IMR-90 (cell line): Measurements from ENCODE around the gene ARL4C. TPM values are rescaled to one million over a fixed set of nuclear protein-coding genes. Genes with fewer than 3 reads are reported as not detected.
A peak's percentile ranks its signal among the peaks of the same experiment; 100 is the strongest.

Source experiments
- ATAC-seq: fragments of 200-7000 bp; cut with Tn5 transposase; 2 replicates; pipeline ENCODE4 v1.9.1; 2020; ENCODE audit warnings: low read depth, mild to moderate bottlenecking, moderate library complexity
- BruUV-seq: library from RNA; stranded (reverse); fragments of 400-500 nt; replicated peaks from 2 replicates; lab custom pipeline; 2021; lab: Mats Ljungman, UMichigan
- CTCF ChIA-PET: fragments of 300-600 bp; formaldehyde crosslinking; extraction: SDS; loops from one replicate; lab custom pipeline; 2021; ENCODE audit warnings: antibody characterized with exemption; lab: Yijun Ruan, JAX
- POLR2A ChIA-PET: fragments of 300-600 bp; sonication (Branson Sonifier 250); formaldehyde crosslinking; loops from one replicate; lab custom pipeline; 2022; ENCODE audit warnings: antibody characterized with exemption; ENCODE audit not compliant: unreplicated experiment; lab: Charles Lee
- DNase-seq: peaks from one replicate; pipeline ENCODE4 v3.0.0; 2013
- H2AFZ ChIP-seq: replicated peaks from 2 replicates; pipeline ENCODE3; 2013; ENCODE audit warnings: low read length, mild to moderate bottlenecking; ENCODE audit not compliant: poor library complexity
- H2AK5ac ChIP-seq: 2 replicates; pipeline ENCODE4 v1.6.1; 2013; ENCODE audit warnings: low read depth, low read length, inconsistent platforms
- H2AK9ac ChIP-seq: replicated peaks from 2 replicates; pipeline ENCODE3; 2013; ENCODE audit warnings: mild to moderate bottlenecking, low read depth, low read length, moderate library complexity; ENCODE audit not compliant: poor library complexity
- H2BK120ac ChIP-seq: 2 replicates; pipeline ENCODE4 v1.6.1; 2013; ENCODE audit warnings: low read depth, low read length, inconsistent platforms
- H2BK15ac ChIP-seq: 3 replicates; pipeline ENCODE4 v1.6.1; 2013; ENCODE audit warnings: low read depth, low read length, inconsistent platforms
- H2BK20ac ChIP-seq: 2 replicates; pipeline ENCODE4 v1.6.1; 2013; ENCODE audit warnings: low read depth, mild to moderate bottlenecking, inconsistent platforms, low read length, moderate library complexity
- H2BK5ac ChIP-seq: 2 replicates; pipeline ENCODE4 v1.6.1; 2013; ENCODE audit warnings: mild to moderate bottlenecking, low read depth, low read length, inconsistent platforms; ENCODE audit not compliant: poor library complexity, severe bottlenecking
- H3K14ac ChIP-seq: replicated peaks from 2 replicates; pipeline ENCODE4 v1.6.1; 2013; ENCODE audit warnings: low read depth, low read length, inconsistent platforms
- H3K18ac ChIP-seq: 2 replicates; pipeline ENCODE4 v1.6.1; 2013; ENCODE audit warnings: low read depth, low read length, control low read depth
- H3K23ac ChIP-seq: 2 replicates; pipeline ENCODE4 v1.6.1; 2013; ENCODE audit warnings: low read depth, low read length, inconsistent platforms
- H3K27ac ChIP-seq: 2 replicates; pipeline ENCODE4 v1.5.1; 2013; ENCODE audit warnings: mild to moderate bottlenecking, control low read depth, low read length; ENCODE audit not compliant: insufficient read depth
- H3K27me3 ChIP-seq: 2 replicates; pipeline ENCODE4 v1.6.1; 2013; ENCODE audit warnings: low read length; ENCODE audit not compliant: control insufficient read depth, insufficient read depth
- H3K36me3 ChIP-seq: 2 replicates; pipeline ENCODE4 v1.6.1; 2013; ENCODE audit warnings: low read length, mixed read lengths; ENCODE audit not compliant: control insufficient read depth, insufficient read depth
- H3K4ac ChIP-seq: 2 replicates; pipeline ENCODE4 v1.6.1; 2013; ENCODE audit warnings: low read depth, low read length, inconsistent platforms
- H3K4me1 ChIP-seq: 2 replicates; pipeline ENCODE4 v1.6.1; 2013; ENCODE audit warnings: low read length, mixed read lengths; ENCODE audit not compliant: control insufficient read depth, insufficient read depth
- H3K4me2 ChIP-seq: 2 replicates; pipeline ENCODE4 v1.6.1; 2013; ENCODE audit warnings: low read depth, mild to moderate bottlenecking, control low read depth, low read length, moderate library complexity
- H3K4me3 ChIP-seq: 2 replicates; pipeline ENCODE4 v1.5.1; 2013; ENCODE audit warnings: low read depth, mild to moderate bottlenecking, control low read depth, low read length, moderate library complexity; ENCODE audit not compliant: insufficient read depth
- H3K56ac ChIP-seq: 2 replicates; pipeline ENCODE4 v1.6.1; 2013; ENCODE audit warnings: low read length, inconsistent platforms; ENCODE audit not compliant: insufficient read depth; ENCODE audit errors: extremely low read depth
- H3K79me1 ChIP-seq, 2 experiments: 2 replicates each; pipeline ENCODE4 v1.6.1; 2013; ENCODE audit warnings: low read length in 2 of 2, inconsistent platforms in 1 of 2, low read depth in 1 of 2
- H3K9ac ChIP-seq: 2 replicates; pipeline ENCODE4 v1.6.1; 2013; ENCODE audit warnings: low read depth, low read length, control low read depth
- H3K9me1 ChIP-seq: 2 replicates; pipeline ENCODE4 v1.6.1; 2013; ENCODE audit warnings: low read length, inconsistent platforms; ENCODE audit not compliant: insufficient read depth
- H3K9me3 ChIP-seq: 2 replicates; pipeline ENCODE4 v1.6.1; 2013; ENCODE audit warnings: low read length; ENCODE audit not compliant: control insufficient read depth, insufficient read depth
- H4K20me1 ChIP-seq: 2 replicates; pipeline ENCODE4 v1.6.1; 2013; ENCODE audit warnings: low read length, inconsistent platforms; ENCODE audit not compliant: insufficient read depth
- H4K5ac ChIP-seq: 2 replicates; pipeline ENCODE4 v1.6.1; 2013; ENCODE audit warnings: mild to moderate bottlenecking, low read depth, low read length, control low read depth
- H4K8ac ChIP-seq, 2 experiments: 2 replicates each; pipeline ENCODE4 v1.6.1; 2013; ENCODE audit warnings: low read depth in 2 of 2, low read length in 2 of 2, control low read depth in 1 of 2, inconsistent platforms in 1 of 2
- H4K91ac ChIP-seq: 2 replicates; pipeline ENCODE4 v1.6.1; 2013; ENCODE audit warnings: low read depth, low read length, inconsistent platforms; ENCODE audit not compliant: insufficient read depth
- ELK1 ChIP-seq: fragments of 150-350 bp; IDR thresholded peaks from 2 replicates; pipeline ENCODE4 v1.6.1; 2016; ENCODE audit warnings: low read depth, mild to moderate bottlenecking, low read length, moderate library complexity, borderline replicate concordance
- RFX5 ChIP-seq: IDR thresholded peaks from 2 replicates; pipeline ENCODE4 v1.8.0; 2012; ENCODE audit warnings: low read depth, mild to moderate bottlenecking, low read length, moderate library complexity
- WGBS, 2 experiments: methylation state at CpG; one replicate each; pipeline versions ENCODE4 v1.1.5 to v1.1.7; 2013; ENCODE audit warnings: missing lambda C conversion rate in 2 of 2; ENCODE audit not compliant: insufficient read length in 1 of 2; ENCODE audit errors: extremely low coverage in 2 of 2; 5-methylcytosine and 5-hydroxymethylcytosine counted together
- dilution Hi-C: fragments of 300-500 bp; cut with HindIII; formaldehyde crosslinking; loops from one replicate; pipeline ENCODE4 v1.14.3; 2018; ENCODE audit warnings: low sequenced_read_pairs; ENCODE audit not compliant: unreplicated experiment
- in situ Hi-C: fragments of 300-500 bp; cut with MboI; formaldehyde crosslinking; loops from 3 replicates; pipeline ENCODE4 v1.14.3; 2019; ENCODE audit warnings: low sequenced_read_pairs, inconsistent platforms, mixed read lengths
- intact Hi-C: fragments of 100-400 bp; cut with micrococcal nuclease; formaldehyde crosslinking; loops from 2 replicates; pipeline ENCODE4 v1.10.0; 2022
- polyA plus RNA-seq, 3 experiments: library from polyadenylated mRNA; depleted of rRNA; stranded (reverse); fragments of >200 nt; gene quantifications; 2 replicates each; pipeline ENCODE4 v1.2.3, GENCODE V29; 2012; ENCODE audit warnings: low replicate concordance in 1 of 3
- total RNA-seq: library from RNA; depleted of rRNA; stranded (reverse); fragments of >200 nt; gene quantifications from 2 replicates; pipeline ENCODE4 v1.2.3, GENCODE V29; 2012

ARL4C gene
- total and polyA plus RNA-seq, 2 of the 4 experiments (the other 2 are of a cell fraction), result 7.7 to 8.2 TPM

GRCh38 chr2:234492717-234493485, 4.0 kb downstream of the ARL4C start:
- Histone ChIP-seq H3K27ac (no peak overlapping the region), H3K36me3 (no peaks in the 10 kb centered on the region), H3K27me3 (no peaks in the 10 kb centered on the region), H3K79me1 (peaks cover 21 to 44% of the 10 kb centered on the region in 2 experiments), H2BK20ac (no peak overlapping the region), H2BK5ac (no peak overlapping the region), H3K4me1 (peaks cover 5% of the 10 kb centered on the region), H2AK9ac (no peak overlapping the region), H3K9me3 (no peaks in the 10 kb centered on the region), H2BK15ac (no peak overlapping the region), H3K9ac (no peak overlapping the region), H3K56ac (no peak overlapping the region), H3K14ac (0 out of 2 replicates have a peak overlapping the region, but pooled peaks have one; percentile 41), H3K9me1 (0 out of 2 replicates have a peak, but pooled peaks cover 3% of the 10 kb centered on the region), H3K4me2 (peak overlapping the region; percentile 88), H3K23ac (0 out of 2 replicates have a peak overlapping the region, but pooled peaks have one; percentile 30), H4K91ac (peak overlapping the region; percentile 4; the same call in 1 of the 2 replicates), H4K20me1 (peaks cover 5% of the 10 kb centered on the region; the same call in 1 of the 2 replicates), H2AFZ (no peak overlapping the region), H2AK5ac (0 out of 2 replicates have a peak overlapping the region, but pooled peaks have one; percentile 14), H3K4me3 (no peak overlapping the region), H4K5ac (no peak overlapping the region), H4K8ac (no peak overlapping the region), H2BK120ac (no peak overlapping the region), H3K18ac (0 out of 2 replicates have a peak overlapping the region, but pooled peaks have one; percentile 5), H3K4ac (peak overlapping the region; percentile 13)
- intact Hi-C loops, result loop anchor here (10.0 kb wide), 1 partner anchor 128 kb away; no protein-coding TSS in a partner anchor
- in situ Hi-C loops, result loop anchor here (10.0 kb wide), 1 partner anchor 208 kb away; no protein-coding TSS in a partner anchor
- dilution Hi-C loops, result no loop called here
- WGBS, 2 experiments, result 60% methylated on average over 1 of the region's 10 CpGs; no CpG with 5 or more reads in 1 of the 2 experiments
- TF ChIP-seq RFX5, result no peak
- TF ChIP-seq ELK1, result no peak
- DNase-seq (no peak), ATAC-seq (no peak)
- BruUV-seq, result no TSS peak
- ChIA-PET CTCF (no interaction called here), POLR2A (no interaction called here)
